Pulmonary artery endothelial cell (primary cell): ENCODE measurements around the gene UBALD2. TPM values are rescaled to one million over a fixed set of nuclear protein-coding genes. Genes with fewer than 3 reads are reported as not detected.
"Not testable (repeated sequence)": the region's sequence is repeated elsewhere in the genome, so short reads cannot be mapped to it uniquely, and the experiment has no call there.

Source experiments
- DNase-seq: peaks from one replicate; pipeline ENCODE4 v3.0.0-alpha.2; 2011; ENCODE audit warnings: low read depth, low spot score
- total RNA-seq: library from RNA; depleted of rRNA; stranded (reverse); fragments of >200 nt; gene quantifications from 2 replicates; pipeline ENCODE4 v1.2.3, GENCODE V29; 2014

Gene UBALD2
- total RNA-seq, 1 donor from 2014 or later = 14.2 TPM

DNA sequence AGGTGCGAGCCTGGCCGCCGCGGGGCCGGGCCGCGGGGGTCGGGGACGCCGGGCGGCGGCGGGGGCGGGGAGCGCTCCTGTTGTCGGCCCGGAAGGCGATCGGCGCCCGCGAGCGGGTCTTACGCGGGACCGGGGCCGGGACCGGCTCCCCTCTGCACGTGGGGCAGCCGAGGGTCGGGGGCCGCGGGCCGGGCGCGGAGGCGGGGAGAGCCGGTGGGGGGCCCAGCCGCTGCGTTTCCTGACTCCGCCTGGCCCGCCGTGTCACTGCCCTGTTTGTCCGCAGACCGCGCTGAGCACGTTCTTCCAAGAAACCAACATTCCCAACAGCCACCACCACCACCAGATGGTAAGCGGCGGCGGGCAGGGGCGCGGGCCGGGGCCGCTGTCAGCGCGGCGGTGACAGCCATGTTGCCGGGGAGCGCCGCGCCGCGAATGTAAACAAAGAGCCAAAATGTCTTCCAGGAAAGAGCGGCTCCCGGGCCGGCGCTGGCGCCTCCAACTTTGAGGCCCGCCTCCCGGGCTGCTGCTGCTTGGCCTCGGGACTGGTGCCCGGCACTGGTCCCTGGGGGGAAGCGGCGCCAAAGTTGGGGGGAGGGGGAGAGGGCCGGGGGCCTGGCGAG, 586 bp downstream of the UBALD2 start:
- DNase-seq = no peak

DNA sequence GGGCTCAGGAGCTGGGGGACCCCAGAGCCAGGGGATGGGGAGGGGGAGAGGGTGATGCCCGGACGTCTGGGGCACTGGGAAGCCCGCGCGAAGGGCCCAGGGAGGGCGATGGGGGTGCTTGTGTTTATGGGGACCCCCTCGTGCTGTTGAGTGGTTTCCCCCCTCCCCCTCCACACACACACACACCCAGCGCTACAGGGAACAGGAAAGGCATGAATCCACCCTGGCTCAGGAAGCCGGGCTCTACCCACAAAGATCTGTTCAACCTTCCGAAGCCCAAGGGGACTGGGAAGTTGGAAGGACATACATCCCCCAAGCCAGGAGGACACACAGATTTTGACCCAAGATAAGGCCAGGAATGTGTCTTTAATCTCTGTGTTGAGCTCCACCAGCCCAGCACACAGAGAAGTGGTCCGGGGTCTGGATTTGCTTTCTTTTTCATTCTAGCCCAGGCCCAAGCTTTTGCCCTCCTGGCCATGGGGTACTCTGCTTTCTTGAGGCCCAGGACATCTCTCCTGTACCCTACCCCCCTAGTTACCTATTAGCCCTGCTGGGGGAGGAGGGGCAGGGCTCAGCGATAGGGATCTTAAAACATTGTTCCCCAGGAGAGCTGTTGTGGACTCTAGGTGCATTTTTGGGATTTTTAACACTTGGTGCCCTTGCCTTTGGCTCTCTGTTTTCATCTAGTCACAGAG, 1.2 kb downstream of the UBALD2 start:
- DNase-seq = no peak

DNA sequence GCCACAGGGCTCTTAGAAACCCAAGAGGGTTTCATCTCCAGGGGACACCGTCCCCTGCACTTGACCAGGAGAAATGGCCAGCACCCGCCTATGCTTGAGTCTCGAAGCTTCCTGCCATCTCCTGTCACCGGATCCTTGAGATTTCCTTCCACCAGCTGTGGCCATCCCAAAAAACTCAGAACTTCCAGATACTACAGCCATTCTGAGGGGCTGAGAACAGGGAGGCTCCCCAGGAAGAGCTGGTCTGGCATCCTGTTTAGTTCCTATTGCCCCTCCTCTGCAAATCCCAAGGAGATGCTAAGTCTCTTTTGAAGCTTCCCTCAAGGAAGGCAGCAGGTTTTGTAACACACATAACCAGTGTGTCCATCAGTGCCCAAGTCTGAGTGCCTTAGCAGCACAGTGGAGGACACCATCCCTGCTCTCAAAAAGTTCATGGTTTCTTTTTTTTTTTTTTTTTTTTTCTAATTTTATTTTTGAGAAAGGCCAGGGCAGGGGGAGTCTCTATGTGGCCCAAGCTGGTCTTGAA, 2.0 kb downstream of the UBALD2 start:
- DNase-seq = no peak

DNA sequence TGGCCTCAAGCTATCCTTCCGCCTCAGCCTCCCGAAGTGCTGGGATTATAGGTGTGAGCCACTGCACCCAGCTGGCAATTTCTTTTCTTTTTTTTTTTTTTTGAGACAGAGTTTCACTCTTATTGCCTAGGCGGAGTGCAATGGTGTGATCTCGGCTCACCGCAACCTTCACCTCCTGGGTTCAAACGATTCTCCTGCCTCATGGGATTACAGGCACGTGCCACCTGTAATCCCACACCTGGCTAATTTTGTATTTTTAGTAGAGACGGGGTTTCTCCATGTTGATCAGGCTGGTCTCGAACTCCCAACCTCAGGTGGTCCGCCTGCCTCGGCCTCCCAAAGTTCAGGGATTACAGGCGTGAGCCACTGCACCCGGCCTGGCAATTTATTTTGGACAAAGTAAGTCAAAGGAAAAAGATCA, 2.4 kb downstream of the UBALD2 start:
- not testable (repeated sequence) for DNase-seq

DNA sequence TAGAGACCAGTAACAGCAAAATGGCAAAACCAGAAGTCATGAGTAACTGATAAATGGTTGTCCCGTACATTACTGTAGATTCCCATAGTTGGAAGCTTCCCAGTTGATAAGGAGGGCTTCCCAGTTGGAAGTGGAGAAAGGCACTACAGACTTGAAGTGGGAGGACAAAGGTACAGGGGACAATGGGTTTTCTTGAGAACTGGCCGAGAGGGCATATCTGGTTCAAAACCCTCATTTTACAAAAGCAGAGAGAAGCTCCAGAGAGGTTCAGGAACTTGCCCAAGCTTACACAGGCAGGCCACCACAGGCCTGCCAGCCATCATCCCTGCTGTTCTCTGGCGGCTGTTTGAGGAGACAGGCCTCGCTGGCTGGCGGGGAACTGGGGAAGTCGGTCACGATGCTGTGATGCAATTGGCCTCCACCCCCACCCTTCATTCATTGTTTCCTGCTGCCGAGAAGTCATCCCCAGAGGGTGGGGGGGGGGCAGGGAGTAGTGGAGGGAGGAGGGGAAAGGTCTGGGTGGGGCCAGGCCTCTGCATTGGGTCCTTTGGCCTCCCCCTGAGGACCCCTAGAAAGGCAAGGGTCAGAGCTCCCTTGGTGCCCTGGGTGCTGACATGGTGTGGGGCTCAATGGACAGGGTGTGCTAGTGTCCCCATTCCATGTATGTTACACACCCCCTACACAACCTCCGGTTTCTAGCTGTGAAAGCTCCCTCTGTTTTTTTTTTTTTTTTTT, 3.0 kb downstream of the UBALD2 start:
- no peak for DNase-seq

DNA sequence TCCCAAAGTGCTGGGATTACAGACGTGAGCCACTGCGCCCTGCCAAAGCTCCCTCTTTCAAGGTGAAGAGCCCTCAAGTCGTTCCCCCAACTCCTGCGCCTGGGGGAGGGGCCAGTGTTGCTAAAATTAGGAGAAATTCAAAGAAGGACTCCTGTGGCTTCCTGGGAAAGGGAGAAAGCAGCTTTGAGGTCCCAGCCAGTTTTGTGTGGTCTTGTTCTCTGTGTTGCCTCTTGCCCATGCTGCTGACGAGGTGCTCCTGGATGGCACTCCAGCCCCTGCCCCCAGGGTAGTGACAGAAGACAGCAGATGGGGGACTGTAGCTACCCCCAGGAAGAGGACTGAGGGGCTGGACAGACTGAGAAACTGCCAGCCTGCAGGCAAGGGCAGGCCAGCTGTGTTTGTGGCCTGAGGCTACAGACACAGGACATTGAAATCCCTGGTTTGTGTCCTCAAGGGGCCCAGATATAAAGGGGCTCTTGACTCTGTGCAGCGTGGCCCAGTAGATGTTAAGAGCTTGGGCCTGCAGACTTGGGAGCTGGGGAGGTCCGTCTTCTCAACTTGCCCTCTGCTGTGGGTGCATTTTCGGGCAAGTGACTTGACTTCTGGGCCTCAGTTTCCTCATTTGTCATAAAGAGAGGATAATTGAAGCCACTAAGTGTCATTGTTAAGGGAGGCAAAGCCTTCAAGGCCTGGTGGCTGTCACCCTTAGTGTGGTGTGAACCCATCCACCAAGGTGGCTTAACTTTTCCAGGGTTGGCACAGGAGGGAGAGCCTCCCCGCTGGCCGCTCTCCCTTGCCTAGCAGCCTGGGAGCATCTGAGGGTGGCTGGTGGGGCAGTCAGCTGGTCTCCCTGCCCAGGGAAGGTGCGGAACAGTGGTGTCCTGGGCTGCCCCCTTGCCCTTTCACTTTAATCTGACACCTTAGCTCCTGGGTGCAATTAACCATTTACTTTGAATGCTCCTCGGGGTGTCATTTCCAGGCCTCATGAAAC, 4.1 kb downstream of the UBALD2 start:
- no peak for DNase-seq

DNA sequence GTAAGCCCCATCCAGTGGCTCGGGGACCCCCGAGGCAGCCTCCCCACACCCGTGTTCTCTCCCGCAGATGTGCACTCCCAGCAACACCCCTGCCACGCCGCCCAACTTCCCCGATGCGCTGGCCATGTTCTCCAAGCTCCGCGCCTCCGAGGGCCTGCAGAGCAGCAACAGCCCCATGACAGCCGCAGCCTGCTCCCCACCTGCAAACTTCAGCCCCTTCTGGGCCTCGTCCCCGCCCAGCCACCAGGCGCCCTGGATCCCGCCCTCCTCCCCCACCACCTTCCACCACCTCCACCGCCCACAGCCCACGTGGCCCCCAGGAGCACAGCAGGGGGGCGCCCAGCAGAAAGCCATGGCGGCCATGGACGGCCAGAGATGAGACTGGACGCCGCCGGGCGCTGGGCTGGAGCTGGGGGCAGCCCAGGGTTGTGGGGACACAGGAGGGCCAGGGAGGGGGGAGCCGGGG, 5.0 kb downstream of the UBALD2 start:
- DNase-seq = no peak

DNA sequence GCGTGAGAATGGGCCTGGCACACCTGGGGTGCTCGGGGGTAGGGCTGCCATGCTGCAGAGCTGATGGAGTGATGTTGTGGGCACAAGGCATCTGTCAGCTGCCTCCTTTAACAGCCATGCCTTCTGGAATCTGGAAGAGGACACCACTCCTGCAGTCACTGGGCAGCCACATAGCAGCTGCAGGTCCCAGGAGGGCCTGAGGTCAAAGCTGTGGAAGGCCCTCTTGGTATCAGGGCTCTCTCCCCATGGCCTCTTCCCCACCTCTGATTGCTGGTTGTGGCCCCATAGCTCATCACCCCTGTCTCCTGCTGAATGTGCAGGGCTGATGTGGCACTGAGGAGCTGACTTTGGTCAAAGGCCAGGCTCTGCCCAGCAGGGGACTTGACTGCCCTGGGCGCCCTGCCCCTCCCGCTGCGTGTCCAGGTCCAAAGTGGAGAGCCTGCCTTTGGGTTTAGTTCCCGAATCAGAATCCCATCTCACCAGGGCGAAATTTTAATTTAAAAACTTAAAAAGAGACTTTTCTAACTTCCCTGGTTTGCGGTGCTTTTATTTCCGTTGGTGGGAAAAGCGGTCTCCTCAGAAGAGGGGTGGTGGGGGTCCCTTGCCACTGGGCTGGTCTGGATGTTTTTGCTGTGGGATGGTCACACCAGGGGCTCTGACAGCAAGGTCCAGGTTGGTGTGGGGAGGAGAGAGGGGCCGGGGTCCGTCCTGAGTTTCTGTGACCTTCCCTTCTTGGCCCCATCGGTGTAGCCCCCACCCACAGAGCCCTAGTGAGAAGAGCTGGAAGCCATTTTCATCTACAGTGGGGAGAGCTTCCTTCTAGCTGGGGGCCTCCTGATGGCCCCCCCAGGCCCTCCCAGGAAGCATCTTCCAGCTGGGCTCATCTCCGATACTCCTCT, 5.9 kb downstream of the UBALD2 start:
- DNase-seq = no peak

DNA sequence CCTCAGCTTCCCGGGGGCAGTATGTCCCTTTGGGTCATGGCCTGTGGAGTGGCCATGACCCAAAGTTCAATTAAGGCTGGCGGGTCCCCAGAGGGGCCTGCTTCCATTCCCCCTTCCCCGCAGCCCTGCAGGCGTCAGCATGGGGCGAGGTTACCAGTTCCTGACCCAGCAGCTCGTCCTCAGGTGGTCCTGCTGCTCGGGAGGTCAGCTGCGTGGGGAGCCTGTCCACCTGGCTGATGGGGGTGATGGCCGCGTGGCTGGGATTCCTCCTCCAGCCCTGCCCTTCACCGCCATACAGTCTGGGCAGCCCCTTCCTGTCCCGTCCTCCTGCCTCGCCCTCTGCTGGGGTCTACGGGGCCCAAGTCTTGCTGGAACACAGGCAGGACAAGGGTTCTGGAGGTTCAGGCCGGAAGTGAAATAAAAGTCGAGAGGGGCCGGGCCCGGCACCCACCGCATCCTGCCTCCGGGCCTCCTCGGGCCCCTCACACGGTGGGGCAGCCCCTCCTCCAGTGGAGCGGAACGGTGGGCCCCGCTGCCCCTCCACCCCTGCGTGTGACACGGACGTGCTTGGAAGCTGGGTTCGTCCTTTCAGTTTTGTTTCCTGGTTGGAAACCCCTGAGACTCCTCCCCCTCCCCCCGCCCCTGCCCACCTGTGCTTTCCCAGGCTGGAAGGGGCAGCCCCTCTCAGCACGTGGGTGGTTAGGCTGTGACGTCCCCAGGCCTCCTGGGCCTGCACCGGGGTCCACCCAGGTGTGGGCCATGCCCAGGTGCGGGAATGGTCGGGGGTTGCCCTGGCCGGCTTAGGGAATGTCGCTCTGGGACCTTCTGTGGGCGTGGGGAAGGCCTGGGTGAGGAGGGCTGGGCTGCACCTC, 6.8 kb downstream of the UBALD2 start:
- DNase-seq = no peak

DNA sequence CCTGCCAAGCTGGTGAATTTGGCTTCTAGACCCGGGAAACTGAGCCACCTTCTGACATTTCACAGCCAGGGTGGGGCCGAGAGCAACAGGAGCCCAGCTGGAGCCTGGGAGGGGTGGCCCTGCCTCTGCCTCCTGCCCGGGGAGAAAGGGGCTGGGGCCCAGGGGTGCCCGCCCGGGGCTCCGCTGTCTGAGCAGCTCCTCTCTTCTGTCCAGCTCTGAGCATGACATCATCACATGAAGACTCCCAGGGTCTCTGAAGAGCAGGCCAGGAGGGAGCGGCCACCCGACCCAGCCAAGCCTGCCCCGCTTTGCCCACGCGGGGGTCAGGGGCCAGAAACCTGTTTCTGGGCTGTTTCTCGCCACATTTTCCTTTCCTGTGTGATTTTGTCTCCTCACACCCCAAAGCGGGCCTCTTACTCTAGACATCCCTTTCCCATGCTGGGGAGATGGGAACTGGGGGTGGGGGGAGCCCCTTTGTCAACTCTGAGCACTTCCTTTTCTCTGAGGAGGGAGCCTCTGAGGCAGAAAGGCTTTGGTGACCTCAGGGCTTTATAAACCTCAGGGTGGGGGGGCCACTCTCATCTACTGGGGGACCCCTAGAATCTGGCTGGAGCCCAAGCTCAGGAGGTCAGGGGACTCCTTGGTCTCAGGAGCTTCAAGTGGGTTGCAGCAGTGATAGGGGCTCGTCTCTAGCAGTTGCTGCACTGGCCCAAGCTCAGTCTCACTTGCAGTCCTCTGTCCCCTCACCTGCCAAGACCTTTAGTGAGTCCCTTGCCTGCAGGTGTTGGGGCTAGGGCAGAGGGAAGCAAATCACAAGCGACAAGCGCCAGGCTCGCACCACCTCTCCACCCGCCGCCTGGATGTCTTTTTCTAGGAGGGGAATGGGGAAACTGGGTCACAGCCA, 7.6 kb downstream of the UBALD2 start:
- DNase-seq = no peak

DNA sequence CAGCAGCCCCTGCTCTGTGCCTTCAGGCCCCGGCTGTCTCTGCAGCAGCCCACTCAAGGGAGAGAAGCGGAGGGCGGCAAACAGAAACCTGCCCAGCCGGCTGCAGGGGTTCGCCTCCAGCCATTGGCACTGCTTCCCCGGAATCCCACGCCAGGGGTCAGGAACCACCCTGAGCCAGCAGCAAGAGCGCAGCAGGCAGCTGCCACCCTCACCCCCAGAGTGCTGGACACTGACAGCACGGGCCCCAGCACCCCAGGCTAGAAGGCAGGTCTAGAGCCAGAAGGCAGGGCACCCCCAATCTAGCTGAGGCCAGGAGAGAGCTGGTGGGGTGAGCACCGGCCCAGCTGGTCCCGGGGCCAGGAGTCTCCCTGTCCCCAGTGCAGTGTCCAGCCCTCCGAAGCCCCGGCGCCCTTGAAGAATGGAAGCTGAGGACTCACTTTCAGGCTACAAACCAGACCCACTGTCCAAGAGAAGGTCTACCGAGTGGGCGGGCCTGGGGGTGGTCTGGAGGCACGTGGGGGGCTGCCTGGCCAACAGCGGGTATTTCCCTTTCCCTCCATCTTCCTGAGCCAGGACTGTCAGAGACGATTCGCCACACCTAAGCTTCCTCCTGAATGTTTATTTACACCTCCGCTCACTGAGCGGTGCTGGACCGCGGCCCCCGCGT, 8.4 kb downstream of the UBALD2 start:
- DNase-seq = no peak

DNA sequence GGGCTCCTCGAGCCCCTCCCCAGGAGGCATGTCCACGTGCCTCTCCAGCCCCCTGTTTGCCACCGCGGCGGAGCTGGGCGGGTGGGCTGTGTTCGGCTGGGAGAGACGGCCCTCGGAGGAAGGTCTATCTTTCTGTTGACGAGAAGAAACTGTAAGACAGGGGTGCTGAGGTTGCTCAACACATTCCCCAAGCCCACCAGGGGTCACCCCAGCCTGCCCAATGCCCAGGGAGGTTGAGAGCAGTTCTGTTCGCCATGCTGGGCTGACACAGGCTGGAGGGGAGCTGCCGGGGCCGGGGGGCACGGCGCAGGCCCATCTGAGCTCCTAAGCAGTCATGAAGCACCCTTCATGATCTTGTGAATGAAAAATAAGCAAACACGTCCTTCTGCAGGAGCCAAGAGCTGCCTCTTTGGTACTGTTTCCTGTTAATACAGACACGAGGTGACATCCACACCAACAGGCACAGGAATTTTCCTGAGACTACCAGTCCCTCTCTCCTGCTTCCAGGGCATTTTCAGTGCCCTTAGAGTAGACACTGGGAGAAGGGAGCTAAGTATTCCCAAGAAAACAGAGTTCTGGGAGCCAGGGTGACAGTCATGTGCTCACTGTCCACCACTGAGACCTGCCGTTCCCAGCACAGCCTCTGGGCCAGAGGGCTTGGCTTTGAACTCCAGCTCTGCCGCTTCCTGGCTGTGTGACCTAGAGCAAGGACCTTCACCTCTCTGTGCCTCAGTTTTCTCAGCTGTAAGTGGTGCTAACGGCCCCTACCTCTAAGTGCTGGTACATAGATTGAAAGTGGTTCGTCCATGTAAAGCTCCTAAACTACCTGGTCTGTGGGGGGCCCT, 9.2 kb downstream of the UBALD2 start:
- DNase-seq = no peak

DNA sequence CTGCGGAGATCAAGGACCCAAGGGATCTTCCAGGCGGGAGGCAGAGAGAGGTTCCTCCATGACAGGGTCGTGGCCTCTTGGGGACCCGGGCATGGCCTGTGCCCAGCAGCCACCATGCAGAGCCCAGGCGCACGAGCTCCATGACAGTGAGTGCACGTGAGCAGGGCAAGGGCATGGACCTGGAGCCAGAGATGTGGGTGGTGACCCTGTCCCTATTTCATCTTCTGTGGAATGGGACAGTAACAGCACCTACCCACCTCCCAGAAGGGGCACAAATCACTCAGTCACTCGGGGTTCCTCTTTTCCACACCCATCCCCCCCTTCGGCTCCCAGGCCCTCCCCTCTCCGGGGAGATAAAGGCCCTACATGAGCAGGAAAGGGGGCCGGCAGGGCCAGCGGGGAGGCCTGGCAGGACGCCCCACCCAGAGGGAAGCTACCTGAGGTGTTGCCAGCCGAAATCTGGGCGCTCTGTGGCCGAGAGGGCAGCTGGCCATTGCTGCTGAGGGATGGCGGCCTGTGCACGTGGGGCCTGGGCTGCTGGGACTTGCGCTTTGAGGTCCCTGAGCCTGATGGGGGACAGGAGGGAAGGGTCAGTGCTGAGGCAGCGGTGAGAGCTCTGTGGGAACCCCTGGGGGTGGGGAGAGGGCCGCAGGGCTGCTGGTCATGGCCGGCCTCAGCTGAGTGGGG, 10.4 kb downstream of the UBALD2 start:
- no peak for DNase-seq

DNA sequence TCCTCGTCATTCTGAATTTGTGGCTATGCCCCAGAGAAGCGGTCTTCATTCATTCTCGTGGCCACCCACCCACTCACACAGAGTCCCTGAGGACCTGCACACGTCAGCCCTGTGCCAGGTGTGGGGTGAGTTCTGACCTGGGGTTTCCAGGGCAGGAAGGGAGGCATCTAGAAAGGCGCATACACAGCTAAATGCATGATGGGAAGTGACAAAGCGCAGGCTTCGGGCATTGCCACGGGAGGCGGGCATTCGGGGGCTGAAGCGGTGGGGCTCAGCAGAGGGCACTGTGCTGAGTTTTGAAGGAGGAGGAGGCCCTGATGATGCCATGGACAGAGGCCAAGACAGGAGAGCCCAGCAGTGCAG, 10.9 kb downstream of the UBALD2 start:
- no peak for DNase-seq

DNA sequence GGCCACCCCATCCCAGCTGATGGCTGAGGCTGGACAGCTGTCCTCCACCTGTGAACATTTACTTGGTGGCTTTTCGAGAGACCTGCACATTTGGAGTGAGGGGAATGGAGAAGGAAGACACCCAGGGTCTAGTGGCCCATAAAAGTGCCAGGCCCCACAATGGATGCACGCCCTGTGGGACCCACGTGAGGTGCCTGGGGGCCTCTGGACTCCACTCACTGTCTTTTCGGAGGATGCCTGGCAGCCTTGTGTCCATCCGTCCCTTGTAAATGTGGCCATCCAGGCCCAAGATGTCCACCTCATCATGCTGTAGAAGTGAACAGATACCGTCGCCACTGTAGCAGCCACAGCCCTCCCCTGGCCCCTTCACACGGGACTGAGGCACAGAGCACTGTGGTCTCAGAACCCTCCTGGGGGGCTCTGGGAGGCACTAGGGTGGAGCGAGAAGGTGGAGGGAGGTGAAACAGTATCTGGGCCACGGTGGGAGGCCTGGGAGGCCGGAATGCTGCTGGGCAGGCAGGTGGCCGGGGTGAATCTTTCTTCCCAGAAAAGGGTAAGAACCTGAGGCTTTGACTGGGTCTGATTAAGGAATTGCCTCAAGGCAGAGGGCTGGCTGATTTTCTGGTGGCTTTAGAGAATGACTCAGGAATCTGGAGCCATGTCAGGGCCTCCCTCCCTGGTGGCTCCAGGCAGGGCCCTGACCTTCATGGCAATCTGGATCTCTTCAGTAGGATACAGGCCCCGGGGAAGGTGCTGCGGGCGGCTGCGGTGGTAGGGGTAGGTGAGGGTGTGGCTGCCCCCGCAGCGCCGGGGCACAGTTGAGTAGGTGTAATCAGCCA, 11.5 kb downstream of the UBALD2 start:
- DNase-seq = no peak
